Natural killer cell (primary cell): ENCODE results near the gene PPT1. TPM values are rescaled to one million over a fixed set of nuclear protein-coding genes. Genes with fewer than 3 reads are reported as not detected.
A peak's percentile ranks its signal among the peaks of the same experiment; 100 is the strongest.
"Not testable (repeated sequence)": the region's sequence is repeated elsewhere in the genome, so short reads cannot be mapped to it uniquely, and the experiment has no call there.

Experiments used
- ATAC-seq, 3 donors: fragments of 150-1000 bp in 2 of 3; fragments of 200-7000 bp in 1 of 3; cut with Tn5 transposase; 1 replicate in 1 of 3; 2 replicates in 2 of 3; pipeline ENCODE4 v1.10.0; 2021; ENCODE audit warnings: mild to moderate bottlenecking in 2 of 3, moderate library complexity in 2 of 3
- DNase-seq, 2 donors: peaks; one replicate each; pipeline versions ENCODE4 v3.0.0 to v3.0.0-alpha.2; 2013 to 2021; ENCODE audit warnings: mixed read lengths in 1 of 2
- H3K27ac ChIP-seq: one replicate; pipeline ENCODE4 v1.5.1; 2013; ENCODE audit warnings: mild to moderate bottlenecking, low read length
- H3K27me3 ChIP-seq: one replicate; pipeline ENCODE4 v1.6.1; 2013; ENCODE audit warnings: low read length; ENCODE audit not compliant: control insufficient read depth, insufficient read depth
- H3K36me3 ChIP-seq: one replicate; pipeline ENCODE4 v1.6.1; 2013; ENCODE audit warnings: low read length; ENCODE audit not compliant: control insufficient read depth, insufficient read depth
- H3K4me1 ChIP-seq: one replicate; pipeline ENCODE4 v1.6.1; 2013; ENCODE audit warnings: low read length; ENCODE audit not compliant: control insufficient read depth, insufficient read depth
- H3K4me3 ChIP-seq: one replicate; pipeline ENCODE4 v1.5.1; 2013; ENCODE audit warnings: low read length
- H3K9me3 ChIP-seq: one replicate; pipeline ENCODE4 v1.6.1; 2013; ENCODE audit warnings: low read length; ENCODE audit not compliant: control insufficient read depth, insufficient read depth
- H3K27ac Mint-ChIP-seq, 2 donors: one replicate each; pipeline ENCODE4 v1.8.0; 2022; ENCODE audit warnings: mild to moderate bottlenecking in 2 of 2, mixed read lengths in 2 of 2, moderate library complexity in 1 of 2
- H3K27me3 Mint-ChIP-seq, 2 donors: one replicate each; pipeline ENCODE4 v1.8.0; 2022; ENCODE audit warnings: low read depth in 2 of 2, mixed read lengths in 2 of 2
- H3K36me3 Mint-ChIP-seq: one replicate; pipeline ENCODE4 v1.8.0; 2022; ENCODE audit warnings: mixed read lengths
- H3K4me1 Mint-ChIP-seq, 2 donors: one replicate each; pipeline ENCODE4 v1.8.0; 2022; ENCODE audit warnings: mixed read lengths in 2 of 2
- H3K4me3 Mint-ChIP-seq: one replicate; pipeline ENCODE4 v1.8.0; 2022; ENCODE audit warnings: mild to moderate bottlenecking, moderate library complexity, mixed read lengths
- H3K9me3 Mint-ChIP-seq, 2 donors: one replicate each; pipeline ENCODE4 v1.8.0; 2022; ENCODE audit warnings: mixed read lengths in 2 of 2
- WGBS: methylation state at CpG from one replicate; pipeline ENCODE4 v1.1.7; 2013; ENCODE audit warnings: missing lambda C conversion rate; ENCODE audit not compliant: insufficient coverage; 5-methylcytosine and 5-hydroxymethylcytosine counted together
- intact Hi-C: fragments of 100-400 bp; cut with micrococcal nuclease; formaldehyde crosslinking; loops from one replicate; pipeline ENCODE4 v1.14.2; 2022
- total RNA-seq, 4 donors: library from RNA; stranded (reverse); fragments of 120-200 nt in 1 of 4; gene quantifications; one replicate each; pipeline versions ENCODE4 v1.2.3 to v1.2.4, GENCODE V29; 2013 to 2022
- TF ChIP-seq, protein P1 (sequence below): fragments of 200-600 bp; IDR thresholded peaks from one replicate; pipeline ENCODE4 v1.8.0; 2022; ENCODE audit warnings: antibody characterized with exemption

PPT1 gene
- total RNA-seq, 3 donors from 2014 or later (not counting 1 experiment from before 2014, with no cell fraction given), result 24.9 to 34.5 (median 29.9) TPM

DNA sequence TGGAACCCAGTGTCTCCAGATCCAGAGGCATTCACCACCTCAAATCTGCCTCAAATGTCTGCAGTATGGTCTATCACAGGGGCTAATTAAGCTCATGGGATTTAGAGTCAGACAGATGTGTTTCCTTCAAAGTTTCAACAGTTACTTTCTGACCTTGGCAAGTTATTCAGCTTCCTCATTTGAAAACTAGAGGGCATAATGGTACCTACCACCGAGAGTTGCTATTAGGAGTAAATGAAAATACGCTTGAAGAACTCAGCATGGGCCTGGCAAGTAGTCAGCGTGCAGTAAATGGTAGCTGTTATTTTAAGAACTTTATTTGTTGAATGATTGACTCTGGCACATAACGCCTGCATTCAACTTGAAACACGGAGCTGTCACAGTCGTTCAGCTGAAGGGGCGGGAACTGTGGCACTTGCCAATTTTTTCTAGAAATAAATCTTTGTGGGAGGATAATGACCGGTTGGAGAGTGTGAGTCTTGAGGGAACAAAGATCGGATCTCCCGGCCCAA lies 57.8 kb downstream of the PPT1 start:
- H3K4me1 ChIP-seq, result peaks cover 73% of the 10 kb centered on the region
- peak in 2 of 3 donors; percentile 2 to 6 for ATAC-seq
- H3K4me3 ChIP-seq, result peak overlapping the region; percentile 99
- no peaks in the 10 kb centered on the region for H3K27me3 ChIP-seq
- TF ChIP-seq, protein P1, sequence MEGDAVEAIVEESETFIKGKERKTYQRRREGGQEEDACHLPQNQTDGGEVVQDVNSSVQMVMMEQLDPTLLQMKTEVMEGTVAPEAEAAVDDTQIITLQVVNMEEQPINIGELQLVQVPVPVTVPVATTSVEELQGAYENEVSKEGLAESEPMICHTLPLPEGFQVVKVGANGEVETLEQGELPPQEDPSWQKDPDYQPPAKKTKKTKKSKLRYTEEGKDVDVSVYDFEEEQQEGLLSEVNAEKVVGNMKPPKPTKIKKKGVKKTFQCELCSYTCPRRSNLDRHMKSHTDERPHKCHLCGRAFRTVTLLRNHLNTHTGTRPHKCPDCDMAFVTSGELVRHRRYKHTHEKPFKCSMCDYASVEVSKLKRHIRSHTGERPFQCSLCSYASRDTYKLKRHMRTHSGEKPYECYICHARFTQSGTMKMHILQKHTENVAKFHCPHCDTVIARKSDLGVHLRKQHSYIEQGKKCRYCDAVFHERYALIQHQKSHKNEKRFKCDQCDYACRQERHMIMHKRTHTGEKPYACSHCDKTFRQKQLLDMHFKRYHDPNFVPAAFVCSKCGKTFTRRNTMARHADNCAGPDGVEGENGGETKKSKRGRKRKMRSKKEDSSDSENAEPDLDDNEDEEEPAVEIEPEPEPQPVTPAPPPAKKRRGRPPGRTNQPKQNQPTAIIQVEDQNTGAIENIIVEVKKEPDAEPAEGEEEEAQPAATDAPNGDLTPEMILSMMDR, result no peak
- Mint-ChIP-seq H3K27ac (peak overlapping the region; percentile 96 to 98), H3K9me3 (no peaks in the 10 kb centered on the region), H3K36me3 (no peaks in the 10 kb centered on the region), H3K27me3 (no peaks in the 10 kb centered on the region), H3K4me1 (peaks cover 63 to 72% of the 10 kb centered on the region in 2 donors), H3K4me3 (peak overlapping the region; percentile 84)
- 0% methylated on average over 10 of the region's 10 CpGs for WGBS
- peak overlapping the region; percentile 98 for H3K27ac ChIP-seq
- intact Hi-C loops, result loop anchor here (10.0 kb wide), 1 partner anchor 64 kb away; no protein-coding TSS in a partner anchor
- DNase-seq, result peak in 1 of 2 donors; percentile 78
- H3K9me3 ChIP-seq, result no peaks in the 10 kb centered on the region
- peaks cover 9% of the 10 kb centered on the region for H3K36me3 ChIP-seq

DNA sequence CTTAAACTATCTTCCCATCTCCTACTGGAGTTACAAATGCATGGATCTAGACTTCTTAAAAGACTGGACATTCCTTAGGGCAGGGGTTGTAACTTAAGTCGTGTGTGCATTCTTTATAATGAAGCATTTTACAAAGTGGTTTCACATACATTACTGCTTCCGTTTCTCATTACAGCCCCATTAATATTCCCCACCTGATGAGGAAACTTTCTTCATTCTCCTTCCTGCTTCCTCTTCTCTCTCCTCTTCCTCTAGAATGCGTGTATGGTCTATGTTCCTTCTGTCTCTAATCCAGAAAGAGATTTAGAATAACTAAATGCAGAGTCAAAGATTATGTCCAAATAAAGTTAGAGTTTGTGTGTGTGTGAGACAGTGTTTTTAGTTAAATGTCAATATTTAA lies 58.4 kb downstream of the PPT1 start:
- Histone ChIP-seq H3K36me3 (peaks cover 9% of the 10 kb centered on the region), H3K27ac (peak overlapping the region; percentile 98), H3K9me3 (no peaks in the 10 kb centered on the region), H3K27me3 (no peaks in the 10 kb centered on the region), H3K4me1 (peaks cover 75% of the 10 kb centered on the region), H3K4me3 (no peak overlapping the region)
- Mint-ChIP-seq H3K9me3 (no peaks in the 10 kb centered on the region), H3K36me3 (no peaks in the 10 kb centered on the region), H3K4me3 (peak overlapping the region; percentile 84), H3K4me1 (peaks cover 62 to 72% of the 10 kb centered on the region in 2 donors), H3K27ac (peak overlapping the region; percentile 96 to 98), H3K27me3 (no peaks in the 10 kb centered on the region)
- TF ChIP-seq, protein P1, result no peak
- intact Hi-C loops, result loop anchor here (10.0 kb wide), 1 partner anchor 64 kb away; no protein-coding TSS in a partner anchor
- ATAC-seq, result no peak
- DNase-seq, result no peak
- WGBS, result 20% methylated on average over 1 of the region's 3 CpGs

DNA sequence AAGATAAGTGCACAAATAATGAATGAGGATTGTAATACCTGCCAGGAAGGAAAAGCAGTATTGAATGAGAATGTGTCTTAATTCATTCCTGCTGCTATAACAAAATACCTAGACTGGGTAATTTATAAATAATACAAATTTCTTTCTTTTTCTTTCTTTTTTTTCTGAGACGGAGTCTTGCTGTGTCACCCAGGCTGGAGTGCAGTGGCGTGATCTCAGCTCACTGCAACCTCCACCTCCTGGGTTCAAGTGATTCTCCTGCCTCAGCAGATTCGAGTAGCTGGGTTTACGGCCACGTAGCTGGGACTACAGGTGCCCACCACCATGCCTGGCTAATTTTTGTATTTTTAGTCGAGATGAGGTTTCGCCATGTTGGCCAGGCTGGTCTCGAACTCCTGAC lies 59.8 kb downstream of the PPT1 start:
- H3K27me3 ChIP-seq, H3K9me3 Mint-ChIP-seq, H3K27me3 Mint-ChIP-seq, ATAC-seq, H3K36me3 Mint-ChIP-seq, H3K36me3 ChIP-seq, H3K4me3 Mint-ChIP-seq, H3K4me3 ChIP-seq, H3K9me3 ChIP-seq, DNase-seq: not testable (repeated sequence)
- H3K27ac Mint-ChIP-seq, result peak overlapping the region; percentile 96 to 98
- Histone ChIP-seq H3K27ac (peak overlapping the region; percentile 98), H3K4me1 (peaks cover 66% of the 10 kb centered on the region)
- 95% methylated on average over 8 of the region's 8 CpGs for WGBS
- intact Hi-C loops, result loop anchor here (10.0 kb wide), 1 partner anchor 62 kb away; no protein-coding TSS in a partner anchor
- peaks cover 56 to 66% of the 10 kb centered on the region in 2 donors for H3K4me1 Mint-ChIP-seq

DNA sequence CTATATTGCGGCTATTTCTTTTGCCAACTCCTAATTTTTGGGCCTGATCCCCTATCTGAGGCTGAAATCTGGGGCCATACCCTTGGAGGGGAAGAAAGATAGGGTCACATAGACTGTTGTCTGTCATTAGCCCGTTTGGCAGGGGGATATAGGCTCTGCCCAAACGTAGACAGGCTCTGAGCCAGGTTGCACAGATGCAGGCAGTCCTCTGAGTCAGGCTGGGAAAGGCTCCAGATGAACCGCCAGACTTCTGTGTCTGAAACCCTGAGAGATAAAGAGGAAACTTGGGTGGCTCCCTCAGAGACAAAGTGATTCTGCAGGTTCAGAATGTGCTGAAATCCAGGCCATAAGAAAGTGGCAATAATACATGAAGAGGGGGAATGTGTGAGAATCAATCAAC lies 60.5 kb downstream of the PPT1 start:
- Mint-ChIP-seq H3K4me3 (no peak overlapping the region), H3K27me3 (no peaks in the 10 kb centered on the region), H3K9me3 (no peaks in the 10 kb centered on the region), H3K27ac (peak overlapping the region; percentile 48 to 62), H3K4me1 (peaks cover 51 to 61% of the 10 kb centered on the region in 2 donors), H3K36me3 (no peaks in the 10 kb centered on the region)
- 38% methylated on average over 3 of the region's 4 CpGs for WGBS
- DNase-seq, result no peak
- intact Hi-C loops, result loop anchor here (10.0 kb wide), 1 partner anchor 62 kb away; no protein-coding TSS in a partner anchor
- Histone ChIP-seq H3K4me1 (peaks cover 60% of the 10 kb centered on the region), H3K27me3 (no peaks in the 10 kb centered on the region), H3K36me3 (no peaks in the 10 kb centered on the region), H3K4me3 (no peak overlapping the region), H3K27ac (peak overlapping the region; percentile 39), H3K9me3 (no peaks in the 10 kb centered on the region)
- TF ChIP-seq, protein P1, result no peak
- ATAC-seq, result no peak
